ENCODE results near the gene PTPRK.

PTPRK gene

GRCh38 chr6:128240024-128240428 is 280.4 kb downstream of the PTPRK start:
- no peak for TF ChIP-seq CTCF (IDR thresholded peaks at IDR 0.05; ENCODE audit: low read depth, low read length)
- no peak for DNase-seq (ENCODE audit: low read depth in 2 of 2)
- no peak overlapping the region for H3K4me3 ChIP-seq (replicated peaks in 1 of 2; ENCODE audit: low read depth in 2 of 2, low read length in 2 of 2)

- no peak for TF ChIP-seq CTCF (IDR thresholded peaks at IDR 0.05; ENCODE audit: low read depth, low read length)
- no peak for DNase-seq (ENCODE audit: low read depth in 2 of 2)
- H3K4me3 ChIP-seq (replicated peaks in 1 of 2; ENCODE audit: low read depth in 2 of 2, low read length in 2 of 2) = no peak overlapping the region
Observed at GRCh38 chr6:128239146-128239545, 281.3 kb downstream of the PTPRK start.

GRCh38 chr6:128238225-128238624 is 282.2 kb downstream of the PTPRK start:
- no peak for TF ChIP-seq CTCF (IDR thresholded peaks at IDR 0.05; ENCODE audit: low read depth, low read length)
- no peak overlapping the region for H3K4me3 ChIP-seq (replicated peaks in 1 of 2; ENCODE audit: low read depth in 2 of 2, low read length in 2 of 2)

GRCh38 chr6:128235556-128235955 is 284.8 kb downstream of the PTPRK start:
- no peak for TF ChIP-seq CTCF (IDR thresholded peaks at IDR 0.05; ENCODE audit: low read depth, low read length)
- peak in 1 of 2 donors; percentile 34 for DNase-seq (ENCODE audit: low read depth in 2 of 2)
- H3K4me3 ChIP-seq (replicated peaks in 1 of 2; ENCODE audit: low read depth in 2 of 2, low read length in 2 of 2) = no peak overlapping the region

More at GRCh38 chr6:128238225-128238624, 282.2 kb downstream of the PTPRK start:
- DNase-seq (ENCODE audit: low read depth in 2 of 2) = no peak

GRCh38 chr6:128233531-128233930 is 286.9 kb downstream of the PTPRK start:
- TF ChIP-seq CTCF (IDR thresholded peaks at IDR 0.05; ENCODE audit: low read depth, low read length) = no peak
- no peak for DNase-seq (ENCODE audit: low read depth in 2 of 2)

GRCh38 chr6:128230267-128230989 is 290.0 kb downstream of the PTPRK start:
- no peak for DNase-seq (ENCODE audit: low read depth in 2 of 2)
- no peak for TF ChIP-seq CTCF (IDR thresholded peaks at IDR 0.05; ENCODE audit: low read depth, low read length)

More at GRCh38 chr6:128233531-128233930, 286.9 kb downstream of the PTPRK start:
- no peak overlapping the region for H3K4me3 ChIP-seq (replicated peaks in 1 of 2; ENCODE audit: low read depth in 2 of 2, low read length in 2 of 2)

GRCh38 chr6:128225612-128226011 is 294.8 kb downstream of the PTPRK start:
- H3K4me3 ChIP-seq (replicated peaks in 1 of 2; ENCODE audit: low read depth in 2 of 2, low read length in 2 of 2) = no peak overlapping the region
- no peak for TF ChIP-seq CTCF (IDR thresholded peaks at IDR 0.05; ENCODE audit: low read depth, low read length)
- no peak for DNase-seq (ENCODE audit: low read depth in 2 of 2)

More at GRCh38 chr6:128230267-128230989, 290.0 kb downstream of the PTPRK start:
- H3K4me3 ChIP-seq (replicated peaks in 1 of 2; ENCODE audit: low read depth in 2 of 2, low read length in 2 of 2) = no peak overlapping the region

Measured in cardiac fibroblast (primary cell).